ENCODE measurements around the gene OR10G8. TPM values are rescaled to one million over a fixed set of nuclear protein-coding genes. Genes with fewer than 3 reads are reported as not detected.

OR10G8 gene
- polyA plus RNA-seq, 3 donors: not detected

- Histone ChIP-seq H3K79me2 (ENCODE audit: insufficient read depth, low read length) (no peaks in the 10 kb centered on the region), H3K36me3 (replicated peaks in 1 of 2; ENCODE audit: control insufficient read depth in 1 of 2, insufficient read depth in 2 of 2, low read length in 2 of 2) (no peaks in the 10 kb centered on the region), H3K9me3 (replicated peaks in 1 of 2; ENCODE audit: control insufficient read depth in 1 of 2, insufficient read depth in 1 of 2, low read length in 2 of 2) (no peaks in the 10 kb centered on the region), H3K4me1 (ENCODE audit: control insufficient read depth in 1 of 2, insufficient read depth in 2 of 2, low read length in 2 of 2) (no peaks in the 10 kb centered on the region), H3K27me3 (ENCODE audit: control insufficient read depth in 2 of 2, insufficient read depth in 2 of 2, low read length in 2 of 2) (no peaks in the 10 kb centered on the region), H4K20me1 (ENCODE audit: insufficient read depth, low read length) (no peaks in the 10 kb centered on the region), H3K4me2 (replicated peaks; ENCODE audit: extremely low read depth, low read length, poor library complexity, severe bottlenecking) (no peak overlapping the region), H2AFZ (ENCODE audit: insufficient read depth, low read depth, low read length, poor library complexity, severe bottlenecking) (no peak overlapping the region), H3K9ac (ENCODE audit: insufficient read depth, low read length, poor library complexity, severe bottlenecking) (no peak overlapping the region), H3K4me3 (replicated peaks in 1 of 3; ENCODE audit: low read depth in 2 of 3, low read length in 3 of 3) (no peak overlapping the region), H3K27ac (ENCODE audit: low read depth in 1 of 2, low read length in 2 of 2) (no peak overlapping the region)
- Mint-ChIP-seq H3K27ac (no peak overlapping the region), H3K27me3 (ENCODE audit: low read depth in 3 of 3) (peaks cover 0 to 2% (median 0%) of the 10 kb centered on the region in 3 donors), H3K9me3 (no peaks in the 10 kb centered on the region), H3K4me1 (no peaks in the 10 kb centered on the region), H3K36me3 (no peaks in the 10 kb centered on the region), H3K4me3 (no peak overlapping the region)
- TF ChIP-seq, protein P1, sequence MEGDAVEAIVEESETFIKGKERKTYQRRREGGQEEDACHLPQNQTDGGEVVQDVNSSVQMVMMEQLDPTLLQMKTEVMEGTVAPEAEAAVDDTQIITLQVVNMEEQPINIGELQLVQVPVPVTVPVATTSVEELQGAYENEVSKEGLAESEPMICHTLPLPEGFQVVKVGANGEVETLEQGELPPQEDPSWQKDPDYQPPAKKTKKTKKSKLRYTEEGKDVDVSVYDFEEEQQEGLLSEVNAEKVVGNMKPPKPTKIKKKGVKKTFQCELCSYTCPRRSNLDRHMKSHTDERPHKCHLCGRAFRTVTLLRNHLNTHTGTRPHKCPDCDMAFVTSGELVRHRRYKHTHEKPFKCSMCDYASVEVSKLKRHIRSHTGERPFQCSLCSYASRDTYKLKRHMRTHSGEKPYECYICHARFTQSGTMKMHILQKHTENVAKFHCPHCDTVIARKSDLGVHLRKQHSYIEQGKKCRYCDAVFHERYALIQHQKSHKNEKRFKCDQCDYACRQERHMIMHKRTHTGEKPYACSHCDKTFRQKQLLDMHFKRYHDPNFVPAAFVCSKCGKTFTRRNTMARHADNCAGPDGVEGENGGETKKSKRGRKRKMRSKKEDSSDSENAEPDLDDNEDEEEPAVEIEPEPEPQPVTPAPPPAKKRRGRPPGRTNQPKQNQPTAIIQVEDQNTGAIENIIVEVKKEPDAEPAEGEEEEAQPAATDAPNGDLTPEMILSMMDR (IDR thresholded peaks at IDR 0.05): no peak
- no CpG with 5 or more reads among the region's 1 CpG for WGBS (ENCODE audit: insufficient coverage)
- no peak for DNase-seq
- intact Hi-C loops (cut with micrococcal nuclease): no loop called here
Observed at GRCh38 chr11:124050748-124051147, 24.1 kb downstream of the OR10G8 start.

GRCh38 chr11:124052966-124053365, 26.4 kb downstream of the OR10G8 start:
- Mint-ChIP-seq H3K9me3 (peaks cover 0 to under 1% (median 0%) of the 10 kb centered on the region in 7 donors), H3K27me3 (ENCODE audit: low read depth in 3 of 3) (peaks cover 0 to 2% (median 0%) of the 10 kb centered on the region in 3 donors), H3K4me1 (no peaks in the 10 kb centered on the region), H3K4me3 (no peak overlapping the region), H3K36me3 (no peaks in the 10 kb centered on the region), H3K27ac (no peak overlapping the region)
- H4K20me1 ChIP-seq (ENCODE audit: insufficient read depth, low read length): no peaks in the 10 kb centered on the region
- no peaks in the 10 kb centered on the region for H3K36me3 ChIP-seq (replicated peaks in 1 of 2; ENCODE audit: control insufficient read depth in 1 of 2, insufficient read depth in 2 of 2, low read length in 2 of 2)
- H3K9ac ChIP-seq (ENCODE audit: insufficient read depth, low read length, poor library complexity, severe bottlenecking): no peak overlapping the region
- no peaks in the 10 kb centered on the region for H3K4me1 ChIP-seq (ENCODE audit: control insufficient read depth in 1 of 2, insufficient read depth in 2 of 2, low read length in 2 of 2)
- WGBS (ENCODE audit: insufficient coverage): 83% methylated on average over 1 of the region's 3 CpGs
- H3K27me3 ChIP-seq (ENCODE audit: control insufficient read depth in 2 of 2, insufficient read depth in 2 of 2, low read length in 2 of 2): no peaks in the 10 kb centered on the region
- TF ChIP-seq, protein P1 (IDR thresholded peaks at IDR 0.05): no peak
- DNase-seq: no peak
- H2AFZ ChIP-seq (ENCODE audit: insufficient read depth, low read depth, low read length, poor library complexity, severe bottlenecking): no peak overlapping the region
- no peaks in the 10 kb centered on the region for H3K9me3 ChIP-seq (replicated peaks in 1 of 2; ENCODE audit: control insufficient read depth in 1 of 2, insufficient read depth in 1 of 2, low read length in 2 of 2)
- intact Hi-C loops (cut with micrococcal nuclease): no loop called here
- no peak overlapping the region for H3K4me3 ChIP-seq (replicated peaks in 1 of 3; ENCODE audit: low read depth in 2 of 3, low read length in 3 of 3)
- no peak overlapping the region for H3K27ac ChIP-seq (ENCODE audit: low read depth in 1 of 2, low read length in 2 of 2)
- no peak overlapping the region for H3K4me2 ChIP-seq (replicated peaks; ENCODE audit: extremely low read depth, low read length, poor library complexity, severe bottlenecking)
- H3K79me2 ChIP-seq (ENCODE audit: insufficient read depth, low read length): no peaks in the 10 kb centered on the region
